ENCODE results near the gene TAS2R60. TPM values are rescaled to one million over a fixed set of nuclear protein-coding genes. Genes with fewer than 3 reads are reported as not detected.
"Not testable (repeated sequence)": the region's sequence is repeated elsewhere in the genome, so short reads cannot be mapped to it uniquely, and the experiment has no call there.

TAS2R60 gene
- total RNA-seq, 4 donors from 2014 or later = 0.34 TPM; not detected in 3

- no peak overlapping the region for H3K27ac ChIP-seq (replicated peaks in 1 of 4)
- WGBS = 21% methylated on average over 6 of the region's 6 CpGs
- H3K4me1 ChIP-seq = peaks cover 12 to 46% (median 34%) of the 10 kb centered on the region in 4 donors
- no peak for DNase-seq (ENCODE audit: extremely low spot score)
- H3K4me3 ChIP-seq = no peak overlapping the region
- H3K27me3 ChIP-seq = no peaks in the 10 kb centered on the region
- H3K36me3 ChIP-seq = no peaks in the 10 kb centered on the region
- TF ChIP-seq POLR2AphosphoS5 (IDR thresholded peaks at IDR 0.05) (no peak), POLR2A (IDR thresholded peaks at IDR 0.05; ENCODE audit: low read depth) (no peak), CTCF (IDR thresholded peaks at IDR 0.05) (no peak), EP300 (IDR thresholded peaks at IDR 0.05) (no peak)
- H3K9me3 ChIP-seq = no peaks in the 10 kb centered on the region
- intact Hi-C loops (cut with DNase I) = loop anchor here (10.0 kb wide), 1 partner anchor 46 kb away; the partner anchor contains the start of gene FAM131B
These were observed 32.7 kb upstream of the TAS2R60 start for GRCh38 chr7:143410521-143411004.

- Histone ChIP-seq H3K9me3 (no peaks in the 10 kb centered on the region), H3K36me3 (no peaks in the 10 kb centered on the region), H3K4me1 (peaks cover 12 to 42% (median 29%) of the 10 kb centered on the region in 4 donors), H3K4me3 (no peak overlapping the region), H3K27me3 (no peaks in the 10 kb centered on the region), H3K27ac (replicated peaks in 1 of 4) (no peak overlapping the region)
- intact Hi-C loops (cut with DNase I) = loop anchor here (10.0 kb wide), 1 partner anchor 47 kb away; the partner anchor contains the start of gene FAM131B
- TF ChIP-seq EP300 (IDR thresholded peaks at IDR 0.05) (no peak), CTCF (IDR thresholded peaks at IDR 0.05) (no peak), POLR2AphosphoS5 (IDR thresholded peaks at IDR 0.05) (no peak), POLR2A (IDR thresholded peaks at IDR 0.05; ENCODE audit: low read depth) (no peak)
- 77% methylated on average over 5 of the region's 5 CpGs for WGBS
- DNase-seq (ENCODE audit: extremely low spot score) = no peak
These were observed 31.1 kb upstream of the TAS2R60 start for GRCh38 chr7:143411976-143412708.

- TF ChIP-seq CTCF (IDR thresholded peaks at IDR 0.05) = no peak
- TF ChIP-seq EP300 (IDR thresholded peaks at IDR 0.05) = no peak
- no peak for TF ChIP-seq POLR2A (IDR thresholded peaks at IDR 0.05; ENCODE audit: low read depth)
- TF ChIP-seq POLR2AphosphoS5 (IDR thresholded peaks at IDR 0.05) = no peak
- WGBS = 89% methylated on average over 8 of the region's 8 CpGs
- H3K27me3 ChIP-seq = no peaks in the 10 kb centered on the region
- H3K4me3 ChIP-seq = no peak overlapping the region
- H3K4me1 ChIP-seq = peaks cover 12 to 32% (median 25%) of the 10 kb centered on the region in 4 donors
- intact Hi-C loops (cut with DNase I) = loop anchor here (10.0 kb wide), 1 partner anchor 48 kb away; the partner anchor contains the start of gene FAM131B
- no peak for DNase-seq (ENCODE audit: extremely low spot score)
- no peaks in the 10 kb centered on the region for H3K9me3 ChIP-seq
- no peaks in the 10 kb centered on the region for H3K36me3 ChIP-seq
- H3K27ac ChIP-seq (replicated peaks in 1 of 4) = no peak overlapping the region
These were observed 30.1 kb upstream of the TAS2R60 start for GRCh38 chr7:143413123-143413522.

GRCh38 chr7:143415209-143415608 is 28.0 kb upstream of the TAS2R60 start:
- H3K9me3 ChIP-seq; H3K36me3 ChIP-seq; H3K27ac ChIP-seq (replicated peaks in 1 of 4); H3K27me3 ChIP-seq; DNase-seq (ENCODE audit: extremely low spot score); H3K4me3 ChIP-seq: not testable (repeated sequence)
- 76% methylated on average over 7 of the region's 7 CpGs for WGBS
- intact Hi-C loops (cut with DNase I) = loop anchor here (10.0 kb wide), 1 partner anchor 50 kb away; the partner anchor contains the start of gene FAM131B
- peaks cover 0 to 11% (median 9%) of the 10 kb centered on the region in 4 donors for H3K4me1 ChIP-seq

- intact Hi-C loops (cut with DNase I) = loop anchor here (1.0 to 10.0 kb wide), 3 partner anchors 36 to 176 kb away; partner anchors contain the start of gene FAM131B
- Histone ChIP-seq H3K36me3 (no peaks in the 10 kb centered on the region), H3K27me3 (no peaks in the 10 kb centered on the region), H3K4me1 (peaks cover 0 to 7% (median 4%) of the 10 kb centered on the region in 4 donors), H3K27ac (replicated peaks in 1 of 4) (no peak overlapping the region), H3K4me3 (no peak overlapping the region), H3K9me3 (no peaks in the 10 kb centered on the region)
- 79% methylated on average over 8 of the region's 8 CpGs for WGBS
- no peak for DNase-seq (ENCODE audit: extremely low spot score)
- TF ChIP-seq POLR2A (IDR thresholded peaks at IDR 0.05; ENCODE audit: low read depth) (no peak), POLR2AphosphoS5 (IDR thresholded peaks at IDR 0.05) (no peak), EP300 (IDR thresholded peaks at IDR 0.05) (no peak), CTCF (IDR thresholded peaks at IDR 0.05) (no peak)
These were observed 27.4 kb upstream of the TAS2R60 start for GRCh38 chr7:143415742-143416397.

Data from esophagus muscularis mucosa (tissue), 4 donors.